ENCODE results near the gene FTSJ3. TPM values are rescaled to one million over a fixed set of nuclear protein-coding genes. Genes with fewer than 3 reads are reported as not detected.
"Not testable (repeated sequence)": the region's sequence is repeated elsewhere in the genome, so short reads cannot be mapped to it uniquely, and the experiment has no call there.

FTSJ3 gene
- total RNA-seq, 1 donor from 2014 or later, result 44.7 TPM

- no peak overlapping the region for H3K27ac ChIP-seq
- TF ChIP-seq POLR2AphosphoS5 (IDR thresholded peaks at IDR 0.05; ENCODE audit: insufficient read depth in 1 of 2, low read depth in 1 of 2) (no peak), CTCF (IDR thresholded peaks at IDR 0.05) (no peak), POLR2A (IDR thresholded peaks at IDR 0.05) (no peak)
- no peak for DNase-seq (ENCODE audit: extremely low spot score in 2 of 2)
- intact Hi-C loops (cut with DNase I), result no loop called here
- no peaks in the 10 kb centered on the region for H3K9me3 ChIP-seq
- no peaks in the 10 kb centered on the region for H3K4me1 ChIP-seq
- no peaks in the 10 kb centered on the region for H3K36me3 ChIP-seq
- H3K4me3 ChIP-seq, result no peak overlapping the region
- no peaks in the 10 kb centered on the region for H3K27me3 ChIP-seq
Measured at GRCh38 chr17:63859257-63859656, 31.8 kb upstream of the FTSJ3 start.

GRCh38 chr17:63856425-63856824 is 29.0 kb upstream of the FTSJ3 start:
- intact Hi-C loops (cut with DNase I); H3K27ac ChIP-seq; H3K4me3 ChIP-seq; H3K9me3 ChIP-seq; H3K4me1 ChIP-seq; H3K36me3 ChIP-seq; DNase-seq (ENCODE audit: extremely low spot score in 2 of 2); H3K27me3 ChIP-seq: not testable (repeated sequence)

DNA sequence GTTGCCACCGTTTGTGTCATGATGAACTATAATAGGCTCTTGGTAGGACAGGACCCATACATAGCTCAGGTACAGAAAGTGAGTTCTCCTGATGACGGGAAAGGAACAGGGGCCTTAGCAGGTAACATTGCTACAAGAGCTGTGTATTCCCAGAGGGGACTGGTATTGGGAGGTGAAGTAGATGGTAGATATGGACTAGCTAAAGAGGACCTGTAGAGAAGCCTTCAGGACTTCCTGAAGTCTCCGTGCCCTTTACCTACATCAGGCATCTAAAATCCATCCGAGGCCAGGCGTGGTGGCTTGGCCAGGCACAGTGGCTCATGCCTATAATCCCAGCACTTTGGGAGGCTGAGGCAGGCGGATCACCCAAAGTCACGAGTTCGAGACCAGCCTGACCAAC is 27.7 kb upstream of the FTSJ3 start:
- intact Hi-C loops (cut with DNase I), result no loop called here
- TF ChIP-seq POLR2A (IDR thresholded peaks at IDR 0.05) (no peak), POLR2AphosphoS5 (IDR thresholded peaks at IDR 0.05; ENCODE audit: insufficient read depth in 1 of 2, low read depth in 1 of 2) (no peak), CTCF (IDR thresholded peaks at IDR 0.05) (no peak)
- DNase-seq (ENCODE audit: extremely low spot score in 2 of 2), result no peak
- no peaks in the 10 kb centered on the region for H3K36me3 ChIP-seq
- no peaks in the 10 kb centered on the region for H3K9me3 ChIP-seq
- H3K4me3 ChIP-seq, result no peak overlapping the region
- no peak overlapping the region for H3K27ac ChIP-seq
- H3K4me1 ChIP-seq, result no peaks in the 10 kb centered on the region
- no peaks in the 10 kb centered on the region for H3K27me3 ChIP-seq

DNA sequence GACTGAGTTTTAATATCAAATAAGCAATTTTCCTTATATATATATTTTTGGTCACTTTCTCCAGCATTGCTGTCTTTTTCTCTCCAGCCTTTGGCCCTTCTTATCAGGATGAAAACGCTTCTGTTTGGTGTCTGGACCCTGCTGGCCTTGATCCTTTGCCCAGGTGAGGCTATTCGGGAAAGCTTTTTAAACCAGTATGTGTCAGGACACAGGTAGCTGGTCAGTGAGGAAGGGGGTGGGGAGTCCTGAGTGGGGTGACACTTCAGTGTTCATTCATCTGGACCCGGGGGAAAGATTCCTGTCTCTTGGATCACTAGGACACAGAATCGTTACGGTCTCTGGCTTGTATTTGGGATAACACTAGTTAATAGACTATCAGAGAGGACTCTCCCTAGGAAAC is 27.2 kb upstream of the FTSJ3 start:
- H3K9me3 ChIP-seq, result no peaks in the 10 kb centered on the region
- H3K27ac ChIP-seq, result no peak overlapping the region
- H3K27me3 ChIP-seq, result no peaks in the 10 kb centered on the region
- no peak overlapping the region for H3K4me3 ChIP-seq
- no peaks in the 10 kb centered on the region for H3K36me3 ChIP-seq
- no peak for TF ChIP-seq CTCF (IDR thresholded peaks at IDR 0.05)
- no peak for TF ChIP-seq POLR2AphosphoS5 (IDR thresholded peaks at IDR 0.05; ENCODE audit: insufficient read depth in 1 of 2, low read depth in 1 of 2)
- TF ChIP-seq POLR2A (IDR thresholded peaks at IDR 0.05), result no peak
- H3K4me1 ChIP-seq, result no peaks in the 10 kb centered on the region
- no peak for DNase-seq (ENCODE audit: extremely low spot score in 2 of 2)
- intact Hi-C loops (cut with DNase I), result no loop called here

- peaks cover 7% of the 10 kb centered on the region for H3K4me1 ChIP-seq
- intact Hi-C loops (cut with DNase I), result no loop called here
- H3K9me3 ChIP-seq, result no peaks in the 10 kb centered on the region
- H3K36me3 ChIP-seq, result no peaks in the 10 kb centered on the region
- H3K27ac ChIP-seq, result no peak overlapping the region
- H3K27me3 ChIP-seq, result no peaks in the 10 kb centered on the region
- no peak overlapping the region for H3K4me3 ChIP-seq
- TF ChIP-seq POLR2AphosphoS5 (IDR thresholded peaks at IDR 0.05; ENCODE audit: insufficient read depth in 1 of 2, low read depth in 1 of 2), result no peak
- TF ChIP-seq CTCF (IDR thresholded peaks at IDR 0.05), result no peak
- TF ChIP-seq POLR2A (IDR thresholded peaks at IDR 0.05), result no peak
- no peak for DNase-seq (ENCODE audit: extremely low spot score in 2 of 2)
Measured at GRCh38 chr17:63853260-63853659, 25.8 kb upstream of the FTSJ3 start.

GRCh38 chr17:63850401-63850800 is 22.9 kb upstream of the FTSJ3 start:
- H3K27me3 ChIP-seq, result no peaks in the 10 kb centered on the region
- no peak for TF ChIP-seq POLR2AphosphoS5 (IDR thresholded peaks at IDR 0.05; ENCODE audit: insufficient read depth in 1 of 2, low read depth in 1 of 2)
- TF ChIP-seq POLR2A (IDR thresholded peaks at IDR 0.05), result no peak
- TF ChIP-seq CTCF (IDR thresholded peaks at IDR 0.05), result no peak
- peaks cover 10% of the 10 kb centered on the region for H3K4me1 ChIP-seq
- H3K9me3 ChIP-seq, result no peaks in the 10 kb centered on the region
- H3K36me3 ChIP-seq, result no peaks in the 10 kb centered on the region
- no peak for DNase-seq (ENCODE audit: extremely low spot score in 2 of 2)
- H3K4me3 ChIP-seq, result no peak overlapping the region
- H3K27ac ChIP-seq, result no peak overlapping the region
- intact Hi-C loops (cut with DNase I), result no loop called here
